ENCODE measurements around the gene PLBD1. TPM values are rescaled to one million over a fixed set of nuclear protein-coding genes. Genes with fewer than 3 reads are reported as not detected.
A peak's percentile ranks its signal among the peaks of the same experiment; 100 is the strongest.

Gene PLBD1
- total RNA-seq, 6 donors from 2014 or later: 17.8 to 69.2 (median 36.5) TPM

- Histone ChIP-seq H3K4me3 (no peak overlapping the region), H3K4me1 (no peaks in the 10 kb centered on the region), H3K9me3 (no peaks in the 10 kb centered on the region), H3K27ac (no peak overlapping the region), H3K36me3 (no peaks in the 10 kb centered on the region), H3K27me3 (no peaks in the 10 kb centered on the region)
- WGBS, 2 donors: 90 to 97% methylated on average over 3 of the region's 3 CpGs
- no peak for TF ChIP-seq POLR2AphosphoS5 (IDR thresholded peaks at IDR 0.05)
- no peak for TF ChIP-seq EP300 (IDR thresholded peaks at IDR 0.05)
- TF ChIP-seq POLR2A (IDR thresholded peaks at IDR 0.05): no peak
- no peak for TF ChIP-seq CTCF (IDR thresholded peaks at IDR 0.05)
- DNase-seq: no peak
- peak in 1 of 2 donors; percentile 11 for ATAC-seq (ENCODE audit: low FRiP score in 2 of 2)
Observed at GRCh38 chr12:14588571-14588970, 20.9 kb upstream of the PLBD1 start.

GRCh38 chr12:14578646-14579045 lies 11.0 kb upstream of the PLBD1 start:
- 71 to 91% methylated on average over 8 of the region's 8 CpGs for WGBS, 2 donors
- Histone ChIP-seq H3K9me3 (no peaks in the 10 kb centered on the region), H3K4me3 (no peak overlapping the region), H3K27ac (no peak overlapping the region), H3K27me3 (no peaks in the 10 kb centered on the region), H3K36me3 (no peaks in the 10 kb centered on the region), H3K4me1 (peaks cover 0 to 7% (median 3%) of the 10 kb centered on the region in 4 donors)
- no peak for DNase-seq
- no peak for ATAC-seq (ENCODE audit: low FRiP score in 2 of 2)
- TF ChIP-seq CTCF (IDR thresholded peaks at IDR 0.05) (no peak), POLR2AphosphoS5 (IDR thresholded peaks at IDR 0.05) (no peak), POLR2A (IDR thresholded peaks at IDR 0.05) (no peak), EP300 (IDR thresholded peaks at IDR 0.05) (no peak)

- H3K9me3 ChIP-seq: no peaks in the 10 kb centered on the region
- H3K4me3 ChIP-seq: no peak overlapping the region
- DNase-seq (no peak), ATAC-seq (ENCODE audit: low FRiP score in 2 of 2) (peak; percentile 47 to 78)
- H3K27ac ChIP-seq: peak overlapping the region in 1 of 4 donors; percentile 52
- no peaks in the 10 kb centered on the region for H3K36me3 ChIP-seq
- TF ChIP-seq EP300 (IDR thresholded peaks at IDR 0.05): peak in 1 of 4 donors; percentile 12
- peak in 1 of 2 donors; percentile 46 for TF ChIP-seq POLR2AphosphoS5 (IDR thresholded peaks at IDR 0.05)
- TF ChIP-seq POLR2A (IDR thresholded peaks at IDR 0.05): no peak
- TF ChIP-seq CTCF (IDR thresholded peaks at IDR 0.05): no peak
- no peaks in the 10 kb centered on the region for H3K27me3 ChIP-seq
- peaks cover 0 to 7% (median 3%) of the 10 kb centered on the region in 4 donors for H3K4me1 ChIP-seq
- 17 to 50% methylated on average over 1 of the region's 1 CpG for WGBS, 2 donors
Observed at GRCh38 chr12:14577344-14577743, 9.7 kb upstream of the PLBD1 start.

- ATAC-seq (ENCODE audit: low FRiP score in 2 of 2): no peak
- Histone ChIP-seq H3K4me3 (no peak overlapping the region), H3K27me3 (no peaks in the 10 kb centered on the region), H3K27ac (peak overlapping the region in 1 of 4 donors; percentile 52), H3K4me1 (peaks cover 0 to 7% (median 3%) of the 10 kb centered on the region in 4 donors), H3K9me3 (no peaks in the 10 kb centered on the region), H3K36me3 (no peaks in the 10 kb centered on the region)
- TF ChIP-seq CTCF (IDR thresholded peaks at IDR 0.05) (no peak), POLR2A (IDR thresholded peaks at IDR 0.05) (no peak), EP300 (IDR thresholded peaks at IDR 0.05) (no peak), POLR2AphosphoS5 (IDR thresholded peaks at IDR 0.05) (no peak)
- no peak for DNase-seq
- 75 to 80% methylated on average over 8 of the region's 8 CpGs for WGBS, 2 donors
Observed at GRCh38 chr12:14576896-14577295, 9.2 kb upstream of the PLBD1 start.

GRCh38 chr12:14575585-14575984 lies 7.9 kb upstream of the PLBD1 start:
- Histone ChIP-seq H3K27ac (no peak overlapping the region), H3K9me3 (no peaks in the 10 kb centered on the region), H3K4me1 (peaks cover 0 to 7% (median 3%) of the 10 kb centered on the region in 4 donors), H3K36me3 (no peaks in the 10 kb centered on the region), H3K4me3 (no peak overlapping the region), H3K27me3 (no peaks in the 10 kb centered on the region)
- TF ChIP-seq EP300 (IDR thresholded peaks at IDR 0.05) (no peak), POLR2AphosphoS5 (IDR thresholded peaks at IDR 0.05) (no peak), CTCF (IDR thresholded peaks at IDR 0.05) (no peak)
- WGBS, 2 donors: 80 to 92% methylated on average over 1 of the region's 1 CpG
- no peak for DNase-seq
- no peak for ATAC-seq (ENCODE audit: low FRiP score in 2 of 2)

All from upper lobe of left lung (tissue), 6 donors.